Heart left ventricle (tissue), 16 donors: ENCODE data around the gene GALNT13. TPM values are rescaled to one million over a fixed set of nuclear protein-coding genes. Genes with fewer than 3 reads are reported as not detected.
"Not testable (repeated sequence)": the region's sequence is repeated elsewhere in the genome, so short reads cannot be mapped to it uniquely, and the experiment has no call there.

Source experiments
- ATAC-seq, 4 donors: fragments of 200-7000 bp; cut with Tn5 transposase; one replicate each; pipeline ENCODE4 v1.9.1; 2020 to 2022; ENCODE audit warnings: moderate library complexity in 4 of 4, mild to moderate bottlenecking in 3 of 4, moderate number of reproducible peaks in 1 of 4
- DNase-seq, 5 donors: peaks; one replicate each; pipeline ENCODE4 v3.0.0-alpha.2; 2020
- H3K27ac ChIP-seq, 12 donors: fragments of 200-600 bp; sonication (generic) in 4 of 12; one replicate each; pipeline versions ENCODE4 v1.5.0 to v1.8.0; 2016 to 2022; ENCODE audit warnings: mild to moderate bottlenecking in 2 of 12
- H3K27me3 ChIP-seq, 9 donors: fragments of 200-600 bp; sonication (generic) in 2 of 9; one replicate each; pipeline versions ENCODE4 v1.5.1 to v1.8.0; 2016 to 2022; ENCODE audit warnings: mild to moderate bottlenecking in 3 of 9
- H3K36me3 ChIP-seq, 9 donors: fragments of 200-600 bp; sonication (generic) in 2 of 9; one replicate each; pipeline versions ENCODE4 v1.5.0 to v1.8.0; 2018 to 2022; ENCODE audit warnings: mild to moderate bottlenecking in 2 of 9
- H3K4me1 ChIP-seq, 12 donors: fragments of 200-600 bp; sonication (generic) in 4 of 12; one replicate each; pipeline versions ENCODE4 v1.5.0 to v1.8.0; 2016 to 2022; ENCODE audit warnings: mild to moderate bottlenecking in 3 of 12
- H3K4me3 ChIP-seq, 12 donors: fragments of 200-600 bp; sonication (generic) in 4 of 12; one replicate each; pipeline versions ENCODE4 v1.5.0 to v1.8.0; 2017 to 2022; ENCODE audit warnings: mild to moderate bottlenecking in 9 of 12, moderate library complexity in 4 of 12
- H3K9me3 ChIP-seq, 12 donors: fragments of 200-600 bp; sonication (generic) in 4 of 12; one replicate each; pipeline versions ENCODE4 v1.5.0 to v1.8.0; 2016 to 2022; ENCODE audit warnings: mild to moderate bottlenecking in 1 of 12
- POLR2A ChIP-seq, 2 donors: fragments of 450-650 bp; IDR thresholded peaks; one replicate each; pipeline ENCODE4 v1.6.1; 2017; ENCODE audit warnings: antibody characterized with exemption in 2 of 2, mild to moderate bottlenecking in 2 of 2, moderate library complexity in 2 of 2
- WGBS, 4 donors: extraction: QIAGEN DNeasy Blood & Tissue Kit in 2 of 4; methylation state at CpG; one replicate each; pipeline versions ENCODE4 v1.1.5 to v1.1.7; 2013 to 2018; 5-methylcytosine and 5-hydroxymethylcytosine counted together
- intact Hi-C, 10 donors: fragments of 100-400 bp; cut with DNase I; formaldehyde crosslinking; loops; one replicate each; pipeline versions ENCODE4 v1.11.1 to v1.14.2; 2022
- polyA plus RNA-seq, 2 donors: library from polyadenylated mRNA; stranded (reverse); fragments of 200-250 nt; gene quantifications; one replicate each; pipeline ENCODE4 v1.2.3, GENCODE V29; 2013
- total RNA-seq, 9 donors: library from RNA; depleted of rRNA in 2 of 9; stranded (reverse); fragments of >200 nt in 2 of 9; fragmentation: NEBNext Ultra II Directional in 3 of 9; extraction: Animal tissue kit (Norgen Biotek cat#: 25700) in 3 of 9; gene quantifications; one replicate each; pipeline versions ENCODE4 v1.1.0 to v1.2.4, GENCODE V29; 2016 to 2023
- TF ChIP-seq, protein P1 (sequence below), 12 donors: fragments of 200-600 bp; sonication (generic) in 4 of 12; IDR thresholded peaks; one replicate each; pipeline versions ENCODE4 v1.5.0 to v1.8.0; 2018 to 2022; ENCODE audit warnings: antibody characterized with exemption in 12 of 12, mild to moderate bottlenecking in 5 of 12
- donor health status: ischemic (EF 13 %, LVEDD 7.1; RV severe dilation, severe dysfunction).
- donor health status: healthy with polysubstance abuse.
- donor health status: DM: no; HTN: yes; CAD: no.
- donor health status: DM: no; HTN: no; CAD: no.
- donor health status: ischemic (EF 25% LVEDD 6.9; RV normal size, moderate dysfunction).
- donor health status: ischemic (EF 25% LVEDD 5.7; RV mildly dilated, moderate dysfunction).
- donor health status: healthy.
- donor health status: DM: yes; HTN: yes; CAD: no.
- donor health status: ischemic (EF 35%, LVEDD 5.7; RV mildly dilated, moderate dysfunction).
- donor health status: nonischemic (EF 11% LVEDD 7.7; RV severe dilation, severe dysfunction).
- donor health status: DM: yes; HTN: yes; CAD: no.
- donor health status: PGD.
- donor health status: ischemic (EF 29% LVEDD 5.4; RV normal size, mild dysfunction).
- donor health status: nonischemic (EF 23%, LVEDD 6.1; RV moderate dilation, normal function).

Gene GALNT13
- total and polyA plus RNA-seq, 11 donors, result 0.11 to 1.5 (median 0.22) TPM; not detected in 3

GRCh38 chr2:154457286-154457685 is 585.6 kb downstream of the GALNT13 start:
- DNase-seq, result no peak
- Histone ChIP-seq H3K36me3 (no peaks in the 10 kb centered on the region), H3K27me3 (no peaks in the 10 kb centered on the region), H3K27ac (no peak overlapping the region), H3K4me1 (peaks cover 0 to 13% (median 0%) of the 10 kb centered on the region in 12 donors), H3K9me3 (no peaks in the 10 kb centered on the region), H3K4me3 (no peak overlapping the region)
- no peak for ATAC-seq
- WGBS, 4 donors, result 81 to 90% (median 86%) methylated on average over 2 of the region's 2 CpGs
- intact Hi-C loops, result loop anchor here in 7 of 10 donors (10.0 kb wide), 3 partner anchors 158 to 768 kb away; no protein-coding TSS in a partner anchor
- TF ChIP-seq, protein P1, sequence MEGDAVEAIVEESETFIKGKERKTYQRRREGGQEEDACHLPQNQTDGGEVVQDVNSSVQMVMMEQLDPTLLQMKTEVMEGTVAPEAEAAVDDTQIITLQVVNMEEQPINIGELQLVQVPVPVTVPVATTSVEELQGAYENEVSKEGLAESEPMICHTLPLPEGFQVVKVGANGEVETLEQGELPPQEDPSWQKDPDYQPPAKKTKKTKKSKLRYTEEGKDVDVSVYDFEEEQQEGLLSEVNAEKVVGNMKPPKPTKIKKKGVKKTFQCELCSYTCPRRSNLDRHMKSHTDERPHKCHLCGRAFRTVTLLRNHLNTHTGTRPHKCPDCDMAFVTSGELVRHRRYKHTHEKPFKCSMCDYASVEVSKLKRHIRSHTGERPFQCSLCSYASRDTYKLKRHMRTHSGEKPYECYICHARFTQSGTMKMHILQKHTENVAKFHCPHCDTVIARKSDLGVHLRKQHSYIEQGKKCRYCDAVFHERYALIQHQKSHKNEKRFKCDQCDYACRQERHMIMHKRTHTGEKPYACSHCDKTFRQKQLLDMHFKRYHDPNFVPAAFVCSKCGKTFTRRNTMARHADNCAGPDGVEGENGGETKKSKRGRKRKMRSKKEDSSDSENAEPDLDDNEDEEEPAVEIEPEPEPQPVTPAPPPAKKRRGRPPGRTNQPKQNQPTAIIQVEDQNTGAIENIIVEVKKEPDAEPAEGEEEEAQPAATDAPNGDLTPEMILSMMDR (IDR thresholded peaks at IDR 0.05), result no peak
- TF ChIP-seq POLR2A (IDR thresholded peaks at IDR 0.05), result no peak

DNA sequence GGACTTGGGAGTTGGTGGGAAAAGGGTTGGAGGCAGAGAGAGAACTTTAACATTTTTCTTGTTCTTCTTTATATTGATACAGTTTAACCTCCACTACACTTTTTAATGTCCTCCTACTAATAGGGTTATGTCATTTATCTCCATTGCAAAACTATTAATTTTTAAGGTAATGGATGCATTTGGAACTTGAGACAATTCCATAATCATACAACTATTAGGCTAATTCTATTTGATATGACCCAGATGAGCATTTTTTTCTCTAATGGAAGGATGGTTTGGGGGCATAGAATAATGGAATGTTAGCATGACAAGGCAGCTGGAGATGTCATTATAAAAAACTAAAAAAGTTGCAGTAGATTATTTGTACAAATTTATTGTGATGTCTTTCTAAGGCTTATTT is 587.6 kb downstream of the GALNT13 start:
- no peak for DNase-seq
- Histone ChIP-seq H3K4me3 (no peak overlapping the region), H3K36me3 (no peaks in the 10 kb centered on the region), H3K27ac (no peak overlapping the region), H3K27me3 (no peaks in the 10 kb centered on the region), H3K9me3 (no peaks in the 10 kb centered on the region), H3K4me1 (peaks cover 0 to 13% (median 0%) of the 10 kb centered on the region in 12 donors)
- ATAC-seq, result no peak
- TF ChIP-seq POLR2A (IDR thresholded peaks at IDR 0.05), result no peak
- TF ChIP-seq, protein P1 (IDR thresholded peaks at IDR 0.05), result no peak
- intact Hi-C loops, result loop anchor here in 7 of 10 donors (10.0 kb wide), 3 partner anchors 156 to 766 kb away; no protein-coding TSS in a partner anchor

DNA sequence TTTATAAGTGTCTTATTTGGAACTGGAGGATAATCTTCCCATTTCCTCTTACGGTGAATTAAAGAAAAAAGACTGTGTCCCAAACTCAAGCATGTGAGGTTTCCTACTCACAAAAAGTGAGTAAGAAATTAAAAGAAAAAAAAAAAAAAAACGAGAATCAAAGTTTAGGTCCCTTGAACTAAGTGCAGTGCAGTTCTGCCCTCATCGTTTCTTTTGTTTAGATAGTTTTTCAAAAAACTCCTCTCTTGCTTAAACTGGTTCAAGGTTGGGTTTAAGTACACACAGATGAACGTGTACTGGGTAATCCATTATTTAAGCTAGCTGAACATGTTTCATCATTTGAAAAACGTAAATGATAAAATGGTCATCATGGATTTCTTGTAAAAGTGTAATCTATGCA is 590.9 kb downstream of the GALNT13 start:
- TF ChIP-seq, protein P1 (IDR thresholded peaks at IDR 0.05), result no peak
- TF ChIP-seq POLR2A (IDR thresholded peaks at IDR 0.05), result no peak
- DNase-seq, result no peak
- no peak for ATAC-seq
- no peaks in the 10 kb centered on the region for H3K27me3 ChIP-seq
- no peaks in the 10 kb centered on the region for H3K9me3 ChIP-seq
- no peak overlapping the region for H3K27ac ChIP-seq
- no peaks in the 10 kb centered on the region for H3K36me3 ChIP-seq
- intact Hi-C loops, result no loop called here
- H3K4me3 ChIP-seq, result no peak overlapping the region
- WGBS, 4 donors, result 80 to 89% (median 88%) methylated on average over 5 of the region's 5 CpGs
- H3K4me1 ChIP-seq, result no peaks in the 10 kb centered on the region

DNA sequence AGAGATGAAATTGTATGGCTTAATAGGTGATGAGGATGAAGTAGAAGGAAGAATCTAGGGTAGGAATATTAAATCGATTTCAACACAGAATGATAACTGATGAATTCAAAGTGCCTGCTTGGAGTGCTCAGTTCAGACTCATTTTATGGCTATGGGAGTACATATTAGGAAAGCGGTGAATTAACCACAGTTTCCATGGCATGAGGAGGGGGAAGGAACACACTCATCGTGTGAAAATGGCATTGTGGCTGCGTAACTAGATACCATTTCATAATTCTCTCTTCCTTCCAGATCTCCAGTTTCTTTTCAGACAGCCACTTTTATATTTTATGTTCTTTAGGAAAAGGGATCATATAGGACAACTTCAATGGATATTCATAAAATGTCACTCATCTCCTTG is 594.5 kb downstream of the GALNT13 start:
- no peaks in the 10 kb centered on the region for H3K4me1 ChIP-seq
- DNase-seq (no peak), ATAC-seq (no peak)
- H3K36me3 ChIP-seq, result no peaks in the 10 kb centered on the region
- intact Hi-C loops, result no loop called here
- H3K4me3 ChIP-seq, result no peak overlapping the region
- 90 to 94% (median 92%) methylated on average over 4 of the region's 4 CpGs for WGBS, 4 donors
- H3K9me3 ChIP-seq, result no peaks in the 10 kb centered on the region
- H3K27ac ChIP-seq, result no peak overlapping the region
- no peaks in the 10 kb centered on the region for H3K27me3 ChIP-seq
- no peak for TF ChIP-seq POLR2A (IDR thresholded peaks at IDR 0.05)

DNA sequence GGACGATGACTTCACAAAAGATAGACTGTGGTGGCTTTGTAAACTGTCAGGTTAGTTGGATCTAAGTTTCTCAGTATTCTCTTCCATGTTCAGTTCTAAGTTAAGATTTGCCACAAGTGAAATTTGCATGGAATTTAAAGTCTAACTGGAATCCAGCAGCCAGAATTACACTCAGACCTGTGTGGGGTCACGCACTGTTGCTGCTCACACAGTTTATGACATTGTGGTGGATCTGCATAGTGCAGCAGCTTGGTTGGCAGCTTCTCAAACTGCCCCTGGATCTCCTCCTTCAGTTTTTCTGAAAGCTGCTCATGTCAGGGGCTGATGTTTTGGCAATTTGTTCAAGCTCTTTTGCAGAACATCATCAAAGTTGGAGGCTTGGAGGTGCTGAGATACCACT is 598.7 kb downstream of the GALNT13 start:
- H3K36me3 ChIP-seq, result no peaks in the 10 kb centered on the region
- 91 to 96% (median 91%) methylated on average over 2 of the region's 2 CpGs for WGBS, 4 donors
- TF ChIP-seq, protein P1 (IDR thresholded peaks at IDR 0.05), result no peak
- TF ChIP-seq POLR2A (IDR thresholded peaks at IDR 0.05), result no peak
- no peaks in the 10 kb centered on the region for H3K9me3 ChIP-seq
- ATAC-seq (no peak), DNase-seq (no peak)
- no peak overlapping the region for H3K27ac ChIP-seq
- intact Hi-C loops, result no loop called here
- H3K4me1 ChIP-seq, result no peaks in the 10 kb centered on the region
- no peaks in the 10 kb centered on the region for H3K27me3 ChIP-seq
- H3K4me3 ChIP-seq, result no peak overlapping the region

DNA sequence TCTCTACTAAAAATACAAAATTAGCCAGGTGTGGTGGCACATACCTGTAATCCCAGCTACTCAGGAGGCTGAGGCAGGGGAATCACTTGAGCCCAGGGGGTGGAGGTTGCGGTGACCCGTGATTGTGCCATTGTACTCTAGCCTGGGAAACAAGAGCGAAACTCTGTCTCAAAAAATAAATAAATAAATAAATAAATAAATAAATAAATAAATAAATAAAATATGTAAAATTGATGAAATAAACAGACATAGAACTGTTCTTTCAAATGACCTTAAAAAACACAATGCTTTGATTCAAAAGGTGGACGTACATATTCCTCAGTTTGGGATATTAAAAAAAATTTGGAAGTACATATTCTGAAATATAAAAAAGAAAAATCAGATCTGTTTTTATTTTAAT is 599.8 kb downstream of the GALNT13 start:
- H3K27ac ChIP-seq, H3K36me3 ChIP-seq, H3K27me3 ChIP-seq, DNase-seq, H3K4me3 ChIP-seq, ATAC-seq, intact Hi-C loops, H3K9me3 ChIP-seq, H3K4me1 ChIP-seq: not testable (repeated sequence)
- 93 to 96% (median 95%) methylated on average over 4 of the region's 4 CpGs for WGBS, 4 donors
